Loucy (cell line): ENCODE data around the gene BBS5.

Source experiments
- H2AFZ ChIP-seq: fragments of 200-600 bp; sonication (generic); 2 replicates; pipeline ENCODE4 v1.6.0; 2016; ENCODE audit warnings: antibody characterized with exemption, mild to moderate bottlenecking, low read length, moderate library complexity
- H3F3A ChIP-seq: fragments of 200-600 bp; 2 replicates; pipeline ENCODE4 v1.6.0; 2016; ENCODE audit warnings: antibody characterized with exemption, low read depth, mild to moderate bottlenecking
- H3K27me3 ChIP-seq: fragments of 200-600 bp; sonication (generic); 2 replicates; pipeline ENCODE4 v1.6.1; 2014; ENCODE audit warnings: low read length, mild to moderate bottlenecking; ENCODE audit not compliant: insufficient read depth, poor library complexity, severe bottlenecking
- H3K36me3 ChIP-seq: fragments of 200-600 bp; sonication (generic); 2 replicates; pipeline ENCODE4 v1.6.1; 2016; ENCODE audit warnings: low read length; ENCODE audit not compliant: insufficient read depth
- H3K4me1 ChIP-seq: fragments of 200-600 bp; sonication (generic); 2 replicates; pipeline ENCODE4 v1.5.1; 2014; ENCODE audit warnings: low read length, mild to moderate bottlenecking; ENCODE audit not compliant: insufficient read depth, poor library complexity, severe bottlenecking
- H3K4me2 ChIP-seq: fragments of 200-600 bp; sonication (generic); 2 replicates; pipeline ENCODE4 v1.6.0; 2014; ENCODE audit warnings: antibody characterized with exemption, low read length, low read depth, mild to moderate bottlenecking; ENCODE audit not compliant: poor library complexity, severe bottlenecking
- H3K4me3 ChIP-seq: fragments of 200-600 bp; sonication (generic); 2 replicates; pipeline ENCODE4 v1.5.1; 2014; ENCODE audit warnings: low read length, mild to moderate bottlenecking, mixed read lengths; ENCODE audit not compliant: poor library complexity, severe bottlenecking
- H3K79me2 ChIP-seq: fragments of 200-600 bp; sonication (generic); 2 replicates; pipeline ENCODE4 v1.6.1; 2014; ENCODE audit warnings: low read length; ENCODE audit not compliant: insufficient read depth
- H3K9ac ChIP-seq: fragments of 200-600 bp; sonication (generic); 2 replicates; pipeline ENCODE4 v1.6.0; 2014; ENCODE audit warnings: mild to moderate bottlenecking, low read depth, low read length, moderate library complexity; ENCODE audit not compliant: poor library complexity, severe bottlenecking
- H3K9me2 ChIP-seq: fragments of 200-600 bp; sonication (generic); replicated peaks from 2 replicates; pipeline ENCODE4 v1.6.1; 2016; ENCODE audit warnings: low read depth, low read length, mixed read lengths
- H3K9me3 ChIP-seq: fragments of 200-600 bp; sonication (generic); 2 replicates; pipeline ENCODE4 v1.6.1; 2014; ENCODE audit warnings: mild to moderate bottlenecking, antibody characterized with exemption, low read length, low read depth; ENCODE audit not compliant: insufficient read depth
- H4K20me1 ChIP-seq: fragments of 200-600 bp; sonication (generic); 2 replicates; pipeline ENCODE4 v1.6.0; 2014; ENCODE audit warnings: antibody characterized with exemption, low read length, mild to moderate bottlenecking; ENCODE audit not compliant: insufficient read depth, poor library complexity, severe bottlenecking
- EZH2phosphoT487 ChIP-seq: fragments of 200-600 bp; IDR thresholded peaks from 2 replicates; pipeline ENCODE4 v1.6.1; 2018; ENCODE audit warnings: antibody characterized with exemption, mild to moderate bottlenecking, moderate library complexity, borderline replicate concordance
- TF ChIP-seq, protein P1 (sequence below): fragments of 200-600 bp; sonication (generic); conservative IDR thresholded peaks from 2 replicates; pipeline ENCODE4 v1.5.1; 2014; ENCODE audit warnings: mild to moderate bottlenecking, antibody characterized with exemption, low read length

Gene BBS5

GRCh38 chr2:169480079-169480465, 778 bp downstream of the BBS5 start:
- H4K20me1 ChIP-seq: no peaks in the 10 kb centered on the region
- TF ChIP-seq, protein P1, sequence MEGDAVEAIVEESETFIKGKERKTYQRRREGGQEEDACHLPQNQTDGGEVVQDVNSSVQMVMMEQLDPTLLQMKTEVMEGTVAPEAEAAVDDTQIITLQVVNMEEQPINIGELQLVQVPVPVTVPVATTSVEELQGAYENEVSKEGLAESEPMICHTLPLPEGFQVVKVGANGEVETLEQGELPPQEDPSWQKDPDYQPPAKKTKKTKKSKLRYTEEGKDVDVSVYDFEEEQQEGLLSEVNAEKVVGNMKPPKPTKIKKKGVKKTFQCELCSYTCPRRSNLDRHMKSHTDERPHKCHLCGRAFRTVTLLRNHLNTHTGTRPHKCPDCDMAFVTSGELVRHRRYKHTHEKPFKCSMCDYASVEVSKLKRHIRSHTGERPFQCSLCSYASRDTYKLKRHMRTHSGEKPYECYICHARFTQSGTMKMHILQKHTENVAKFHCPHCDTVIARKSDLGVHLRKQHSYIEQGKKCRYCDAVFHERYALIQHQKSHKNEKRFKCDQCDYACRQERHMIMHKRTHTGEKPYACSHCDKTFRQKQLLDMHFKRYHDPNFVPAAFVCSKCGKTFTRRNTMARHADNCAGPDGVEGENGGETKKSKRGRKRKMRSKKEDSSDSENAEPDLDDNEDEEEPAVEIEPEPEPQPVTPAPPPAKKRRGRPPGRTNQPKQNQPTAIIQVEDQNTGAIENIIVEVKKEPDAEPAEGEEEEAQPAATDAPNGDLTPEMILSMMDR: no peak
- TF ChIP-seq EZH2phosphoT487: no peak
- no peaks in the 10 kb centered on the region for H3K27me3 ChIP-seq
- no peaks in the 10 kb centered on the region for H3K36me3 ChIP-seq
- peak overlapping the region; percentile 80 for H3K4me2 ChIP-seq
- peaks cover 9% of the 10 kb centered on the region for H3K4me1 ChIP-seq
- H3K9me3 ChIP-seq: no peaks in the 10 kb centered on the region
- H3K4me3 ChIP-seq: peak overlapping the region; percentile 93
- peak overlapping the region; percentile 72 for H3K9ac ChIP-seq
- H2AFZ ChIP-seq: peak overlapping the region; percentile 100
- no peaks in the 10 kb centered on the region for H3K79me2 ChIP-seq
- H3F3A ChIP-seq: no peaks in the 10 kb centered on the region
- H3K9me2 ChIP-seq: no peaks in the 10 kb centered on the region

- no peak overlapping the region for H2AFZ ChIP-seq
- H3K27me3 ChIP-seq: no peaks in the 10 kb centered on the region
- no peaks in the 10 kb centered on the region for H3K4me1 ChIP-seq
These were observed 6.4 kb downstream of the BBS5 start for GRCh38 chr2:169485650-169486138.

DNA sequence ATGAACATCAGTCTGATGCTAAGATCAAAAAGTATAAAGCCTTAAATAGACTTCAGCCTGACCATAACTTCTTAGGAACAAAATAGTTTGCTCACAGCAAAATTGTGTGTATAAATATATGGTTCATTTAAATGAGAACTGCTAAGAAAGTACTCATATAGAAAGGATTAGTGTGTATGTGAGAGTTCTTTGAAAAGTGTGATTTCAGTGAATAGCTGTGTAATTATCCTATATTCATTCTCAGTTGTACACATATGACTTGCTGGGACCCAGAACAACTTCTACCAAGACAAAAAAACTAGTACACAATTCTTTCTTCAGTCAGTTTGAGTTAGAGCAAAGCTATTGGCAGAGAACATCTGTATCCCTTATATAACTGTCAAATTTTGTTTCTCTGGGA, 7.2 kb downstream of the BBS5 start:
- Histone ChIP-seq H3K9me3 (no peaks in the 10 kb centered on the region), H3K27me3 (no peaks in the 10 kb centered on the region), H3K9me2 (no peaks in the 10 kb centered on the region), H3K4me2 (no peak overlapping the region), H4K20me1 (no peaks in the 10 kb centered on the region), H3K4me3 (no peak overlapping the region), H3F3A (no peaks in the 10 kb centered on the region), H3K4me1 (no peaks in the 10 kb centered on the region), H3K9ac (no peak overlapping the region), H3K79me2 (no peaks in the 10 kb centered on the region), H3K36me3 (no peaks in the 10 kb centered on the region), H2AFZ (no peak overlapping the region)
- TF ChIP-seq, protein P1: no peak
- TF ChIP-seq EZH2phosphoT487: no peak

More at GRCh38 chr2:169485650-169486138, 6.4 kb downstream of the BBS5 start:
- TF ChIP-seq EZH2phosphoT487: no peak
- TF ChIP-seq, protein P1: no peak
- Histone ChIP-seq H3K36me3 (no peaks in the 10 kb centered on the region), H3K9me3 (no peaks in the 10 kb centered on the region), H3K9ac (no peak overlapping the region), H3K79me2 (no peaks in the 10 kb centered on the region), H3K4me3 (no peak overlapping the region), H3F3A (no peaks in the 10 kb centered on the region), H3K9me2 (no peaks in the 10 kb centered on the region), H4K20me1 (no peaks in the 10 kb centered on the region), H3K4me2 (no peak overlapping the region)
